Left lung (tissue), 10 donors: ENCODE measurements around the gene PLXNB3. TPM values are rescaled to one million over a fixed set of nuclear protein-coding genes. Genes with fewer than 3 reads are reported as not detected.

ENCODE experiments used
- ATAC-seq: fragments of 200-7000 bp; cut with Tn5 transposase; one replicate; pipeline ENCODE4 v1.9.1; 2020; ENCODE audit warnings: moderate library complexity
- DNase-seq, 4 donors: peaks; one replicate each; pipeline ENCODE4 v3.0.0-alpha.2; 2013 to 2020
- H3K27ac ChIP-seq, 2 donors: fragments of 200-600 bp; sonication (generic) in 1 of 2; one replicate each; pipeline versions ENCODE4 v1.5.0 to v1.8.0; 2020 to 2021
- H3K27me3 ChIP-seq, 2 donors: fragments of 200-600 bp; sonication (generic) in 1 of 2; one replicate each; pipeline versions ENCODE4 v1.5.0 to v1.8.0; 2020 to 2021
- H3K36me3 ChIP-seq, 2 donors: fragments of 200-600 bp; sonication (generic) in 1 of 2; one replicate each; pipeline versions ENCODE4 v1.5.0 to v1.8.0; 2020 to 2021
- H3K4me1 ChIP-seq, 2 donors: fragments of 200-600 bp; one replicate each; pipeline ENCODE4 v1.8.0; 2021
- H3K4me3 ChIP-seq, 2 donors: fragments of 200-600 bp; sonication (generic) in 1 of 2; one replicate each; pipeline versions ENCODE4 v1.5.0 to v1.8.0; 2020 to 2021; ENCODE audit warnings: mild to moderate bottlenecking in 1 of 2
- H3K9me3 ChIP-seq, 2 donors: fragments of 200-600 bp; sonication (generic) in 1 of 2; one replicate each; pipeline versions ENCODE4 v1.5.0 to v1.8.0; 2020 to 2021
- intact Hi-C, 2 donors: fragments of 100-400 bp; cut with DNase I; formaldehyde crosslinking; loops; one replicate each; pipeline versions ENCODE4 v1.11.2 to v1.14.2; 2022
- polyA plus RNA-seq, 6 donors: library from polyadenylated mRNA; unstranded; fragments of 120-200 nt; gene quantifications; one replicate each; pipeline ENCODE4 v1.2.1, GENCODE V29; 2013; ENCODE audit not compliant: insufficient read length in 6 of 6
- total RNA-seq, 2 donors: library from RNA; stranded (reverse); fragmentation: NEBNext Ultra II Directional; extraction: Animal tissue kit (Norgen Biotek cat#: 25700); gene quantifications; one replicate each; pipeline ENCODE4 v1.2.1, GENCODE V29; 2021
- TF ChIP-seq, protein P1 (sequence below), 2 donors: fragments of 200-600 bp; sonication (generic) in 1 of 2; IDR thresholded peaks; one replicate each; pipeline versions ENCODE4 v1.5.0 to v1.8.0; 2021; ENCODE audit warnings: antibody characterized with exemption in 2 of 2
- donor health status: DM: no; HTN: yes; CAD: no.
- donor health status: DM: no; HTN: no; CAD: no.

Gene PLXNB3
- total and polyA plus RNA-seq, 8 donors, result 2.7 to 5.2 (median 3.6) TPM

- no peak overlapping the region for H3K4me3 ChIP-seq
- peaks cover 0 to 37% of the 10 kb centered on the region in 2 donors for H3K27me3 ChIP-seq
- H3K4me1 ChIP-seq, result no peaks in the 10 kb centered on the region
- H3K36me3 ChIP-seq, result no peaks in the 10 kb centered on the region
- no peaks in the 10 kb centered on the region for H3K9me3 ChIP-seq
- DNase-seq, result peak in 1 of 4 donors; percentile 21
- no peak overlapping the region for H3K27ac ChIP-seq
- intact Hi-C loops, result no loop called here
- ATAC-seq, result no peak
- TF ChIP-seq, protein P1, sequence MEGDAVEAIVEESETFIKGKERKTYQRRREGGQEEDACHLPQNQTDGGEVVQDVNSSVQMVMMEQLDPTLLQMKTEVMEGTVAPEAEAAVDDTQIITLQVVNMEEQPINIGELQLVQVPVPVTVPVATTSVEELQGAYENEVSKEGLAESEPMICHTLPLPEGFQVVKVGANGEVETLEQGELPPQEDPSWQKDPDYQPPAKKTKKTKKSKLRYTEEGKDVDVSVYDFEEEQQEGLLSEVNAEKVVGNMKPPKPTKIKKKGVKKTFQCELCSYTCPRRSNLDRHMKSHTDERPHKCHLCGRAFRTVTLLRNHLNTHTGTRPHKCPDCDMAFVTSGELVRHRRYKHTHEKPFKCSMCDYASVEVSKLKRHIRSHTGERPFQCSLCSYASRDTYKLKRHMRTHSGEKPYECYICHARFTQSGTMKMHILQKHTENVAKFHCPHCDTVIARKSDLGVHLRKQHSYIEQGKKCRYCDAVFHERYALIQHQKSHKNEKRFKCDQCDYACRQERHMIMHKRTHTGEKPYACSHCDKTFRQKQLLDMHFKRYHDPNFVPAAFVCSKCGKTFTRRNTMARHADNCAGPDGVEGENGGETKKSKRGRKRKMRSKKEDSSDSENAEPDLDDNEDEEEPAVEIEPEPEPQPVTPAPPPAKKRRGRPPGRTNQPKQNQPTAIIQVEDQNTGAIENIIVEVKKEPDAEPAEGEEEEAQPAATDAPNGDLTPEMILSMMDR (IDR thresholded peaks at IDR 0.05), result no peak
These were observed 13.4 kb downstream of the PLXNB3 start for GRCh38 chrX:153777261-153778090.

DNA sequence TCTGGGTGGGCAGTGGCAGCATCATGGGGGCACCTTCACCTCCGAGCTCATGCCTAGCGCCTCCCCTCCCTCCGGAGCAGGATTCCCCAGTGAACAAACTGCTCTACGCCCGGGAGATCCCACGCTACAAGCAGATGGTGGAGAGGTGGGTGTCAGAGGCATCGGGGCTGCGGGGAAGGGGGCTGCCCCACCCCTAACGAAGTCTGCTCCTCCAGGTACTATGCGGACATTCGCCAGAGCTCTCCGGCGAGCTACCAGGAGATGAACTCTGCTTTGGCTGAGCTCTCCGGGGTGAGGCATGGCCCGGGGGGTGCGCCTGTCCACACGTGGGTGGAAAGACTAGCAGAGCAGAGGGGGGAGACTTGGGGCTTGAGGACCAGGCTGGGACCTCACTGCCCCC is 14.1 kb downstream of the PLXNB3 start:
- Histone ChIP-seq H3K4me1 (no peaks in the 10 kb centered on the region), H3K4me3 (no peak overlapping the region), H3K36me3 (peaks cover 0 to under 1% of the 10 kb centered on the region in 2 donors), H3K27ac (no peak overlapping the region), H3K27me3 (peaks cover 0 to 37% of the 10 kb centered on the region in 2 donors), H3K9me3 (no peaks in the 10 kb centered on the region)
- DNase-seq, result peak in 1 of 4 donors; percentile 23
- TF ChIP-seq, protein P1 (IDR thresholded peaks at IDR 0.05), result no peak
- intact Hi-C loops, result no loop called here
- ATAC-seq, result no peak

GRCh38 chrX:153778684-153779101 is 14.6 kb downstream of the PLXNB3 start:
- Histone ChIP-seq H3K36me3 (peaks cover 0 to 5% of the 10 kb centered on the region in 2 donors), H3K27ac (no peak overlapping the region), H3K27me3 (peaks cover 0 to 37% of the 10 kb centered on the region in 2 donors), H3K9me3 (no peaks in the 10 kb centered on the region), H3K4me1 (no peaks in the 10 kb centered on the region), H3K4me3 (no peak overlapping the region)
- no peak for ATAC-seq
- TF ChIP-seq, protein P1 (IDR thresholded peaks at IDR 0.05), result no peak
- DNase-seq, result peak in 1 of 4 donors; percentile 6
- intact Hi-C loops, result no loop called here

DNA sequence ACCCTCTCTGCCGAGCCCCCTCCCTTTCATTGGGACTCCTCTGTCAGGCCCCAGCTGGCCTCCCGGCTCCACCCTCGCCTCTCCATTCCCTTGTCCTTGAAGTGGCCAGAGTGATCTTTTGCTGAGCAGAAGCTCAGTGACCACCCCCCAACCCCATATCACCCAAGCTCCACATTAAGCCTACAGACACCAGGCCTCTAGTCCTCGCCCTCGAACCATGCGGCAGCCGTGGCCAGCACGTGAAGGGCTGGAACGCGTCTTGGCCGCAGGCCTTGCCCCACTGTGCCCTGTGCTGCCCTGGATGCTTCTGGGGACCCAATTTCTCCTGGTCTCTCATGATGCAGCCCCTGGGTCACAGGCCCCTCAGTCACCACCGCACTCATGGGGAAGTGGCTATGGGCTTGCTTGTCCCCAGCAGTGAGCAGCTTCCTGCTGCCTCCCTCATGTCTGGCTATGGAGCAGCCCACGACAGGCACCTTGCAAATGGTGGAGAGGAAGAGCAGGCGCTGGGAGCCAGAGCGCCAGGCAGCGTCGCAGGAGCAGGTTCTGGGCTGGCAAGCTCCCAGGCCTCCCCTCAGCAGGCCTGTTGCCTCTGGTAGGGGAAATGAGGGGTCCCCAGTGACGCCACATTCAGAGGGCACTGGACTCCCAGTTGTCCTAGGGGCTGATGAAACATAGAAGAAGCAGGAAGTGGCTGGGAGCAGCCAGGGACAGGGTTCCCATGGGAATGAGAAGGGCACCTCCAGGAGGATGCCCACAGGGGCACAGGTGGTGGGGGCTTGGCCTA is 16.0 kb downstream of the PLXNB3 start:
- DNase-seq (no peak), ATAC-seq (no peak)
- H3K27ac ChIP-seq, result no peak overlapping the region
- no peak overlapping the region for H3K4me3 ChIP-seq
- no peaks in the 10 kb centered on the region for H3K4me1 ChIP-seq
- intact Hi-C loops, result no loop called here
- H3K36me3 ChIP-seq, result peaks cover 0 to 18% of the 10 kb centered on the region in 2 donors
- TF ChIP-seq, protein P1 (IDR thresholded peaks at IDR 0.05), result no peak
- H3K27me3 ChIP-seq, result peaks cover 0 to 37% of the 10 kb centered on the region in 2 donors
- no peaks in the 10 kb centered on the region for H3K9me3 ChIP-seq
